ENCODE measurements around the gene ATP1B4.

GRCh38 chrX:120365320-120365719 lies 3.4 kb downstream of the ATP1B4 start:
- TF ChIP-seq, protein P1, sequence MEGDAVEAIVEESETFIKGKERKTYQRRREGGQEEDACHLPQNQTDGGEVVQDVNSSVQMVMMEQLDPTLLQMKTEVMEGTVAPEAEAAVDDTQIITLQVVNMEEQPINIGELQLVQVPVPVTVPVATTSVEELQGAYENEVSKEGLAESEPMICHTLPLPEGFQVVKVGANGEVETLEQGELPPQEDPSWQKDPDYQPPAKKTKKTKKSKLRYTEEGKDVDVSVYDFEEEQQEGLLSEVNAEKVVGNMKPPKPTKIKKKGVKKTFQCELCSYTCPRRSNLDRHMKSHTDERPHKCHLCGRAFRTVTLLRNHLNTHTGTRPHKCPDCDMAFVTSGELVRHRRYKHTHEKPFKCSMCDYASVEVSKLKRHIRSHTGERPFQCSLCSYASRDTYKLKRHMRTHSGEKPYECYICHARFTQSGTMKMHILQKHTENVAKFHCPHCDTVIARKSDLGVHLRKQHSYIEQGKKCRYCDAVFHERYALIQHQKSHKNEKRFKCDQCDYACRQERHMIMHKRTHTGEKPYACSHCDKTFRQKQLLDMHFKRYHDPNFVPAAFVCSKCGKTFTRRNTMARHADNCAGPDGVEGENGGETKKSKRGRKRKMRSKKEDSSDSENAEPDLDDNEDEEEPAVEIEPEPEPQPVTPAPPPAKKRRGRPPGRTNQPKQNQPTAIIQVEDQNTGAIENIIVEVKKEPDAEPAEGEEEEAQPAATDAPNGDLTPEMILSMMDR (IDR thresholded peaks at IDR 0.05 in 8 of 11, conservative IDR thresholded peaks at IDR 0.05 in 3 of 11) = peak in 7 of 11 experiments; percentile 8 to 49 (median 41)
- no peak for TF ChIP-seq POLR2AphosphoS5 (IDR thresholded peaks at IDR 0.05)
